HEK293 (cell line): Measurements from ENCODE around the gene TAS2R40.

Experiments
- CTCF ChIA-PET: fragments of 350-600 bp; formaldehyde crosslinking; extraction: SDS; loops from one replicate; lab custom pipeline; 2021; ENCODE audit warnings: antibody characterized with exemption; lab: Yijun Ruan, JAX
- POLR2A ChIA-PET: fragments of 300-600 bp; formaldehyde crosslinking; extraction: SDS; loops from one replicate; lab custom pipeline; 2020; ENCODE audit warnings: antibody characterized with exemption, inconsistent platforms; lab: Yijun Ruan, JAX
- H3K27ac ChIP-seq: fragments of 200-500 bp; sonication (Bioruptor generic); 2 replicates; pipeline ENCODE4 v1.5.1; 2014; ENCODE audit warnings: low read depth, low read length, control low read depth, inconsistent platforms; ENCODE audit errors: extremely low read depth
- H3K36me3 ChIP-seq, 2 experiments: fragments of 200-500 bp in 1 of 2; sonication (Bioruptor generic) in 1 of 2; 1 replicate in 1 of 2; 2 replicates in 1 of 2; pipeline ENCODE4 v1.5.1; 2014 to 2017; ENCODE audit warnings: inconsistent platforms in 2 of 2, low read length in 2 of 2; ENCODE audit not compliant: control insufficient read depth in 2 of 2, insufficient read depth in 1 of 2
- H3K4me1 ChIP-seq: fragments of 200-500 bp; sonication (Bioruptor generic); 2 replicates; pipeline ENCODE4 v1.5.1; 2014; ENCODE audit warnings: mild to moderate bottlenecking, low read length, inconsistent platforms; ENCODE audit not compliant: control insufficient read depth, insufficient read depth
- H3K4me3 ChIP-seq: 2 replicates; pipeline ENCODE4 v1.5.1; 2011; ENCODE audit warnings: low read depth, mild to moderate bottlenecking, control low read depth, low read length, moderate library complexity
- H3K9me3 ChIP-seq: fragments of 200-500 bp; sonication (Bioruptor generic); 2 replicates; pipeline ENCODE4 v1.5.1; 2014; ENCODE audit warnings: low read depth, low read length, inconsistent platforms; ENCODE audit not compliant: control insufficient read depth, insufficient read depth
- BCL11A ChIP-seq: fragments of 450-650 bp; formaldehyde crosslinking; IDR thresholded peaks from 2 replicates; pipeline ENCODE4 v1.5.1; 2016; ENCODE audit warnings: low read depth, missing biosample characterization, missing genetic modification characterization
- INSM2 ChIP-seq: fragments of 450-650 bp; formaldehyde crosslinking; IDR thresholded peaks from 2 replicates; pipeline ENCODE4 v1.5.1; 2016; ENCODE audit warnings: missing biosample characterization, missing genetic modification characterization
- OVOL3 ChIP-seq: fragments of 450-650 bp; formaldehyde crosslinking; IDR thresholded peaks from 2 replicates; pipeline ENCODE4 v1.5.1; 2016; ENCODE audit warnings: missing biosample characterization, missing genetic modification characterization
- PRDM2 ChIP-seq: fragments of 450-650 bp; formaldehyde crosslinking; IDR thresholded peaks from 2 replicates; pipeline ENCODE4 v1.5.1; 2016; ENCODE audit warnings: missing biosample characterization, missing genetic modification characterization, borderline replicate concordance
- YY2 ChIP-seq: fragments of 450-650 bp; formaldehyde crosslinking; IDR thresholded peaks from 2 replicates; pipeline ENCODE4 v1.5.1; 2016; ENCODE audit warnings: missing biosample characterization, missing genetic modification characterization
- ZBTB10 ChIP-seq: fragments of 450-650 bp; formaldehyde crosslinking; IDR thresholded peaks from 2 replicates; pipeline ENCODE4 v1.5.1; 2016; ENCODE audit warnings: missing biosample characterization, missing genetic modification characterization
- ZBTB21 ChIP-seq: fragments of 450-650 bp; formaldehyde crosslinking; IDR thresholded peaks from 2 replicates; pipeline ENCODE4 v1.5.1; 2017; ENCODE audit warnings: missing biosample characterization, missing genetic modification characterization
- ZEB2 ChIP-seq: fragments of 450-650 bp; formaldehyde crosslinking; IDR thresholded peaks from 2 replicates; pipeline ENCODE4 v1.5.1; 2016; ENCODE audit warnings: missing biosample characterization, missing genetic modification characterization
- ZFP3 ChIP-seq: fragments of 450-650 bp; formaldehyde crosslinking; IDR thresholded peaks from 2 replicates; pipeline ENCODE4 v1.5.1; 2016; ENCODE audit warnings: low read depth, missing biosample characterization, missing genetic modification characterization
- ZFP69B ChIP-seq: fragments of 450-650 bp; formaldehyde crosslinking; IDR thresholded peaks from 2 replicates; pipeline ENCODE4 v1.5.1; 2016; ENCODE audit warnings: missing biosample characterization, missing genetic modification characterization
- ZNF138 ChIP-seq: fragments of 450-650 bp; formaldehyde crosslinking; IDR thresholded peaks from 2 replicates; pipeline ENCODE4 v1.5.1; 2016; ENCODE audit warnings: missing biosample characterization, missing genetic modification characterization, borderline replicate concordance
- ZNF169 ChIP-seq: fragments of 450-650 bp; formaldehyde crosslinking; IDR thresholded peaks from 2 replicates; pipeline ENCODE4 v1.5.1; 2016; ENCODE audit warnings: missing biosample characterization, missing genetic modification characterization
- ZNF335 ChIP-seq: fragments of 450-650 bp; formaldehyde crosslinking; conservative IDR thresholded peaks from 2 replicates; pipeline ENCODE4 v1.5.1; 2016; ENCODE audit warnings: missing biosample characterization, missing genetic modification characterization
- ZNF366 ChIP-seq: fragments of 450-650 bp; formaldehyde crosslinking; conservative IDR thresholded peaks from 2 replicates; pipeline ENCODE4 v1.5.1; 2016; ENCODE audit warnings: missing biosample characterization, missing genetic modification characterization
- ZNF398 ChIP-seq: fragments of 450-650 bp; formaldehyde crosslinking; IDR thresholded peaks from 2 replicates; pipeline ENCODE4 v1.5.1; 2017; ENCODE audit warnings: missing biosample characterization, missing genetic modification characterization
- ZNF473 ChIP-seq: fragments of 450-650 bp; formaldehyde crosslinking; IDR thresholded peaks from 2 replicates; pipeline ENCODE4 v1.5.1; 2017; ENCODE audit warnings: missing biosample characterization, missing genetic modification characterization
- ZNF548 ChIP-seq: fragments of 450-650 bp; formaldehyde crosslinking; IDR thresholded peaks from 2 replicates; pipeline ENCODE4 v1.5.1; 2016; ENCODE audit warnings: missing biosample characterization, missing genetic modification characterization
- ZNF639 ChIP-seq: fragments of 450-650 bp; formaldehyde crosslinking; IDR thresholded peaks from 2 replicates; pipeline ENCODE4 v1.5.1; 2016; ENCODE audit warnings: missing biosample characterization, missing genetic modification characterization
- ZNF776 ChIP-seq: fragments of 450-650 bp; formaldehyde crosslinking; IDR thresholded peaks from 2 replicates; pipeline ENCODE4 v1.5.0; 2017; ENCODE audit warnings: missing biosample characterization, missing genetic modification characterization, borderline replicate concordance

The TAS2R40 gene

GRCh38 chr7:143233816-143234532, 12.1 kb downstream of the TAS2R40 start (continued):
- no peak for TF ChIP-seq ZNF398
- TF ChIP-seq ZNF138 (tag by site-specific recombination): no peak
- TF ChIP-seq, all 188 proteins: peak for 0

- H3K4me3 ChIP-seq: no peak overlapping the region
- H3K36me3 ChIP-seq: no peaks in the 10 kb centered on the region
- CTCF ChIA-PET: interaction anchor here (0.7 kb wide), 1 partner anchor 65 kb away, joined by 3 read pairs; no protein-coding TSS in a partner anchor
- H3K27ac ChIP-seq: no peak overlapping the region
- POLR2A ChIA-PET: no interaction called here
- no peaks in the 10 kb centered on the region for H3K4me1 ChIP-seq
- TF ChIP-seq YY2 (tag by site-specific recombination) (no peak), ZNF473 (no peak), ZNF548 (no peak), ZNF366 (no peak), ZFP3 (tag by site-specific recombination) (no peak), OVOL3 (tag by site-specific recombination) (no peak), ZBTB10 (tag by site-specific recombination) (no peak), ZEB2 (tag by site-specific recombination) (no peak), ZBTB21 (no peak), ZNF776 (tag by site-specific recombination) (no peak), ZNF335 (no peak), ZFP69B (tag by site-specific recombination) (no peak)
- no peaks in the 10 kb centered on the region for H3K9me3 ChIP-seq
These were observed 12.7 kb downstream of the TAS2R40 start for GRCh38 chr7:143234533-143234875.

- H3K4me1 ChIP-seq: no peaks in the 10 kb centered on the region
- no peaks in the 10 kb centered on the region for H3K36me3 ChIP-seq
- H3K27ac ChIP-seq: no peak overlapping the region
- TF ChIP-seq BCL11A (tag by site-specific recombination) (no peak), INSM2 (no peak), ZNF169 (tag by site-specific recombination) (no peak), ZNF639 (no peak), PRDM2 (tag by site-specific recombination) (no peak), ZNF138 (tag by site-specific recombination) (no peak)
- ChIA-PET CTCF (no interaction called here), POLR2A (no interaction called here)
- H3K9me3 ChIP-seq: no peaks in the 10 kb centered on the region
- H3K4me3 ChIP-seq: no peak overlapping the region
These were observed 13.7 kb downstream of the TAS2R40 start for GRCh38 chr7:143235561-143235960.
